Kidney (tissue), 14 donors: ENCODE measurements around the gene RPS4Y1. TPM values are rescaled to one million over a fixed set of nuclear protein-coding genes. Genes with fewer than 3 reads are reported as not detected.
"Not testable (repeated sequence)": the region's sequence is repeated elsewhere in the genome, so short reads cannot be mapped to it uniquely, and the experiment has no call there.

Source experiments
- DNase-seq, 5 donors: peaks; one replicate each; pipeline ENCODE4 v3.0.0-alpha.2; 2013 to 2020
- FAIRE-seq: peaks from 2 replicates; lab custom pipeline; 2012; peaks lifted over from hg19 to GRCh38; lab: Jason Lieb, UNC
- H3K27ac ChIP-seq, 2 donors: one replicate each; pipeline ENCODE4 v1.7.0; 2013; ENCODE audit warnings: low read depth in 2 of 2, low read length in 2 of 2, inconsistent platforms in 1 of 2
- H3K27me3 ChIP-seq: one replicate; pipeline ENCODE4 v1.7.1; 2013; ENCODE audit warnings: low read length, inconsistent platforms; ENCODE audit not compliant: control insufficient read depth, insufficient read depth
- H3K36me3 ChIP-seq, 3 donors: one replicate each; pipeline versions ENCODE4 v1.7.0 to v1.7.1; 2013; ENCODE audit warnings: low read length in 3 of 3, control low read depth in 1 of 3, inconsistent platforms in 1 of 3; ENCODE audit not compliant: insufficient read depth in 3 of 3, control insufficient read depth in 2 of 3
- H3K4me1 ChIP-seq, 3 donors: one replicate each; pipeline versions ENCODE4 v1.7.0 to v1.7.1; 2013; ENCODE audit warnings: low read length in 3 of 3, inconsistent platforms in 1 of 3, low read depth in 1 of 3; ENCODE audit not compliant: control insufficient read depth in 2 of 3, insufficient read depth in 2 of 3
- H3K4me3 ChIP-seq, 3 donors: one replicate each; pipeline versions ENCODE4 v1.7.0 to v1.8.1; 2013; ENCODE audit warnings: low read length in 3 of 3, control low read depth in 1 of 3, inconsistent platforms in 1 of 3
- H3K9ac ChIP-seq, 3 donors: one replicate each; pipeline versions ENCODE4 v1.7.0 to v1.7.1; 2013; ENCODE audit warnings: low read length in 3 of 3, control low read depth in 1 of 3, inconsistent platforms in 1 of 3
- H3K9me3 ChIP-seq, 3 donors: one replicate each; pipeline versions ENCODE4 v1.7.0 to v1.7.1; 2013; ENCODE audit warnings: low read length in 3 of 3, control low read depth in 1 of 3, inconsistent platforms in 1 of 3; ENCODE audit not compliant: control insufficient read depth in 2 of 3, insufficient read depth in 1 of 3
- intact Hi-C: fragments of 100-400 bp; cut with DNase I; formaldehyde crosslinking; loops from one replicate; pipeline ENCODE4 v1.11.1; 2022
- polyA plus RNA-seq: library from polyadenylated mRNA; stranded (reverse); fragments of 350-450 nt; fragmentation: Illumina TruSeq; extraction: RNeasy Lipid Tissue Mini Kit (QIAGEN cat#74804); gene quantifications from one replicate; pipeline ENCODE4 v1.2.3, GENCODE V29; 2014; ENCODE audit warnings: low read depth, low replicate concordance; ENCODE audit not compliant: insufficient read depth
- total RNA-seq: library from RNA; stranded (reverse); fragmentation: NEBNext Ultra II Directional; extraction: Animal tissue kit (Norgen Biotek cat#: 25700); gene quantifications from one replicate; pipeline ENCODE4 v1.2.1, GENCODE V29; 2021
- TF ChIP-seq, protein P1 (sequence below): IDR thresholded peaks from 3 replicates; pipeline ENCODE4 v1.5.1; 2012; ENCODE audit warnings: mild to moderate bottlenecking, moderate library complexity, borderline replicate concordance; ENCODE audit not compliant: insufficient read depth; ENCODE audit errors: extremely low read depth
- donor health status: control.
- donor health status: control.
- donor health status: control.
- donor health status: control.
- donor health status: control.
- donor health status: DM: yes; HTN: yes; CAD: no.
- donor health status: Normal renal cell carcinoma (clear cell type).

Gene RPS4Y1
- total and polyA plus RNA-seq, 2 donors from 2014 or later: 602 TPM; not detected in 1

- no peaks in the 10 kb centered on the region for H3K4me1 ChIP-seq
- no peak overlapping the region for H3K4me3 ChIP-seq
- H3K9me3 ChIP-seq: no peaks in the 10 kb centered on the region
- no peak overlapping the region for H3K27ac ChIP-seq
- TF ChIP-seq, protein P1, sequence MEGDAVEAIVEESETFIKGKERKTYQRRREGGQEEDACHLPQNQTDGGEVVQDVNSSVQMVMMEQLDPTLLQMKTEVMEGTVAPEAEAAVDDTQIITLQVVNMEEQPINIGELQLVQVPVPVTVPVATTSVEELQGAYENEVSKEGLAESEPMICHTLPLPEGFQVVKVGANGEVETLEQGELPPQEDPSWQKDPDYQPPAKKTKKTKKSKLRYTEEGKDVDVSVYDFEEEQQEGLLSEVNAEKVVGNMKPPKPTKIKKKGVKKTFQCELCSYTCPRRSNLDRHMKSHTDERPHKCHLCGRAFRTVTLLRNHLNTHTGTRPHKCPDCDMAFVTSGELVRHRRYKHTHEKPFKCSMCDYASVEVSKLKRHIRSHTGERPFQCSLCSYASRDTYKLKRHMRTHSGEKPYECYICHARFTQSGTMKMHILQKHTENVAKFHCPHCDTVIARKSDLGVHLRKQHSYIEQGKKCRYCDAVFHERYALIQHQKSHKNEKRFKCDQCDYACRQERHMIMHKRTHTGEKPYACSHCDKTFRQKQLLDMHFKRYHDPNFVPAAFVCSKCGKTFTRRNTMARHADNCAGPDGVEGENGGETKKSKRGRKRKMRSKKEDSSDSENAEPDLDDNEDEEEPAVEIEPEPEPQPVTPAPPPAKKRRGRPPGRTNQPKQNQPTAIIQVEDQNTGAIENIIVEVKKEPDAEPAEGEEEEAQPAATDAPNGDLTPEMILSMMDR: no peak
- DNase-seq (peak in 1 of 5 donors; percentile 32), FAIRE-seq (no peak)
- no peaks in the 10 kb centered on the region for H3K27me3 ChIP-seq
- no peak overlapping the region for H3K9ac ChIP-seq
- intact Hi-C loops: no loop called here
- H3K36me3 ChIP-seq: no peaks in the 10 kb centered on the region
Observed at GRCh38 chrY:2800246-2800645, 41.2 kb upstream of the RPS4Y1 start.

DNA sequence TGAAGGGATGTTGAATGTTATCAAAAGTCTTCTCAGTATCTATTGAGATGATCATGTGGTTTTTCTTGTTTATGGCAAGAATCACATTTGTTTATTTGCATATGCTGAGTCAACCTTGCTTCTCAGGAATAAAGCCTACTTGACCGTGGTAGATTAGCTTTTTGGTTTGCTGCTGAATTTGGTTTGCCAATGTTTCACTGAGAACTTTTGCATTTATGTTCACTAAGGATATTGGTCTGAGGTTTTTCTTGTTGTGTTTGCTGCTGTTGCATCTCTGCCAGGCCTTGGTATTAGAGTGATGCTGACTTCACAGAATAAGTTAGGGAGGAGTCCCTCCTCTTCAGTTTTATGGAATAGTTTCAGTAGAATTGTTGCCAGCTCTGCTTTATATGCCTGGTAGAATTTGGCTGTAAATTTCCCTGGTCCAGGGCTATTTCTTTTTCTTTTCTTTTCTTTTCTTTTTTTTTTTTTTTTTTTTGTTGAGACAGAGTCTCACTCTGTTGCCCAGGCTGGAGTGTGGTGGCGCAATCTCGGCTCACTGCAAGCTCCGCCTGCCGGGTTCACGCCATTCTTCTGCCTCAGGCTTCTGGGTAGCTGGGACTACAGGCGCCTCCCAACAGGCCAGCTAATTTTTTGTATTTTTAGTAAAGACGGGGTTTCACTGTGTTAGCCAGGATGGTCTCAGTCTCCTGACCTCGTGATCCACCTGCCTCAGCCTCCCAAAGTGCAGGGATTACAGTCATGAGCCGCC lies 24.1 kb upstream of the RPS4Y1 start:
- H3K27ac ChIP-seq, H3K4me3 ChIP-seq, intact Hi-C loops, H3K4me1 ChIP-seq, DNase-seq, H3K9me3 ChIP-seq, FAIRE-seq, H3K9ac ChIP-seq, H3K36me3 ChIP-seq, H3K27me3 ChIP-seq: not testable (repeated sequence)

DNA sequence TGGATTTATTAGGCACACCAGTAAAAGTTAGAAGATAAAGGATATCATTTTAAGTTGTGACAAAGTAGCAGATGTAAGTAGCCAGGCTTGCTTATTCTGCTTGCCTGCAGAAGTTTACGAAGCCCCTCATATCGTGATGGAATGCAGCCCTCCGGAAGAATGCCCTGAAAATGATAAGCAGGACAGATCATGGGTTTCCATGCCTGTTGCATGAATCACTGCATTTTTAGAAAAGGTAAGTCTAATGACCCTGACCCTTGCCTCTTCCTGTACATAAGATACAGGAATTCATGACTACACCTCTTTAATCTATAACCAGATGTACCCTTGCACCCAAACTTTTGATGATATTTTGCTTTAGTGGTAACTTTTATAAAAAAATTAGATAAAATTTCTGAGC lies 16.9 kb upstream of the RPS4Y1 start:
- DNase-seq: no peak
- TF ChIP-seq, protein P1: no peak
- intact Hi-C loops: no loop called here
- no peak overlapping the region for H3K27ac ChIP-seq
- H3K4me1 ChIP-seq: no peaks in the 10 kb centered on the region
- no peak overlapping the region for H3K4me3 ChIP-seq
- no peaks in the 10 kb centered on the region for H3K9me3 ChIP-seq
- H3K9ac ChIP-seq: no peak overlapping the region
- no peaks in the 10 kb centered on the region for H3K36me3 ChIP-seq
- H3K27me3 ChIP-seq: no peaks in the 10 kb centered on the region
- no peak for FAIRE-seq

- TF ChIP-seq, protein P1: no peak
- no peak overlapping the region for H3K27ac ChIP-seq
- H3K9ac ChIP-seq: no peak overlapping the region
- H3K36me3 ChIP-seq: no peaks in the 10 kb centered on the region
- no peaks in the 10 kb centered on the region for H3K27me3 ChIP-seq
- no peaks in the 10 kb centered on the region for H3K9me3 ChIP-seq
- DNase-seq (no peak), FAIRE-seq (no peak)
- intact Hi-C loops: no loop called here
- H3K4me3 ChIP-seq: no peak overlapping the region
- H3K4me1 ChIP-seq: no peaks in the 10 kb centered on the region
Observed at GRCh38 chrY:2828497-2828896, 12.9 kb upstream of the RPS4Y1 start.
